ENCODE results near the gene MZF1. TPM values are rescaled to one million over a fixed set of nuclear protein-coding genes. Genes with fewer than 3 reads are reported as not detected.
A peak's percentile ranks its signal among the peaks of the same experiment; 100 is the strongest.

Gene MZF1
- total and polyA plus RNA-seq, 10 of the 15 experiments (the other 5 are each of a cell fraction or from before 2014, with no cell fraction given): 0.38 to 14.7 (median 7.2) TPM

DNA sequence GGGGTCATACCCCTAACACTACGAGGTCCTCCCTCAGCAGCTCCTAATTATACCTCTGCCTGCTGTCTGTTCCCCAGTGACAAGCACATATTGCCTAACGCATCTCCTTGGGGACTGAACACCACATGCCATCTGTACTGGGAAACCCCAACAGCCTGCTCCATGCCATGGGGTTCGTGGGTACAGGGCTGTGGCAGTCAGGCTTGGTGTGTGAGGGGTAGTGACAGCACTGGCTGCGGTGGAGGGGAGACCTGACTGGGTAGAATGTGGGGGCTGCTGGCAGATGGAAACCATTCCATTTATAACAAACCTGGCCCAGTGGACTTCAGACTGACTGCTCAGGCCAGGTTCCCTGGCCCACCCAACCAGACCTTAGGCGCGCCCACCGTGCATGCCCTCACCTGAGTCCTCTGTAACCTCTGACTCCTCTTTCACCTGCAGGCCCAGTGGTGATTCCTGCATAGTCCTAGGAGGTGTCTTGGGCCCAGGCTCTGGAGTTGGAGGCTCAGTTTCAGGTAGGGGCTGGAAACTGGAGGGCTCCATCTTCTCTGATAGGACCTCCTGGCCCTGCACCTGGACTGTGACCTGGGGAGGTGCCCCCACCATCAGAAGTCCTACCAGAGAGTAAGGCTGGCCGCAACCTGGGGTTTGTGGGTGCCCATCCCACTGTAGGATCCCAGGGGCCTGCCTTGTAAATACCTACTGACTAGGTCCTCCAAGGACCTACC is 3.0 kb downstream of the MZF1 start:
- intact Hi-C loops (cut with micrococcal nuclease; ENCODE audit: unreplicated experiment): no loop called here
- ATAC-seq: no peak

More for the DNA sequence above, 3.0 kb downstream of the MZF1 start:
- DNase-seq (ENCODE audit: low read depth, low spot score) (no peak), FAIRE-seq (no peak)
- no TSS peak for BruUV-seq (replicated peaks)
- POLR2A ChIA-PET: interaction anchor here (6.0 kb wide), 1 partner anchor 9 kb away, joined by 46 read pairs; no protein-coding TSS in a partner anchor
- H3K36me3 ChIP-seq (ENCODE audit: control insufficient read depth in 2 of 2, insufficient read depth in 2 of 2, low read length in 1 of 2): peaks cover 2 to 3% of the 10 kb centered on the region in 2 experiments; a peak in 3 of 4 replicates
- no peaks in the 10 kb centered on the region for H4K20me1 ChIP-seq (ENCODE audit: control insufficient read depth, insufficient read depth)
- SMC1A ChIA-PET (ENCODE audit: uncharacterized antibody, unreplicated experiment): interaction anchor here (0.5 kb wide), 1 partner anchor 30 kb away, joined by 3 read pairs; no protein-coding TSS in a partner anchor
- 56% methylated on average over 8 of the region's 8 CpGs for WGBS (ENCODE audit: insufficient coverage, insufficient replicate concordance, low lambda C conversion rate, missing lambda C conversion rate)
- peaks cover 9% of the 10 kb centered on the region for H3K4me1 ChIP-seq (ENCODE audit: control insufficient read depth, insufficient read depth, low read length)
- H3K4me2 ChIP-seq (ENCODE audit: control insufficient read depth, insufficient read depth): no peak overlapping the region
- CTCF ChIA-PET: no interaction called here
- in situ Hi-C loops (cut with MboI): no loop called here
- H3K9ac ChIP-seq (ENCODE audit: control insufficient read depth, insufficient read depth, low read length): no peak overlapping the region
- TF ChIP-seq ELK1 (IDR thresholded peaks at IDR 0.05; ENCODE audit: low read depth, low read length): no peak
- TF ChIP-seq POLR2A (IDR thresholded peaks at IDR 0.05; ENCODE audit: low read depth, low read length): 0 out of 2 replicates have a peak, but pooled peaks have one; percentile 7
- TF ChIP-seq, protein P1, sequence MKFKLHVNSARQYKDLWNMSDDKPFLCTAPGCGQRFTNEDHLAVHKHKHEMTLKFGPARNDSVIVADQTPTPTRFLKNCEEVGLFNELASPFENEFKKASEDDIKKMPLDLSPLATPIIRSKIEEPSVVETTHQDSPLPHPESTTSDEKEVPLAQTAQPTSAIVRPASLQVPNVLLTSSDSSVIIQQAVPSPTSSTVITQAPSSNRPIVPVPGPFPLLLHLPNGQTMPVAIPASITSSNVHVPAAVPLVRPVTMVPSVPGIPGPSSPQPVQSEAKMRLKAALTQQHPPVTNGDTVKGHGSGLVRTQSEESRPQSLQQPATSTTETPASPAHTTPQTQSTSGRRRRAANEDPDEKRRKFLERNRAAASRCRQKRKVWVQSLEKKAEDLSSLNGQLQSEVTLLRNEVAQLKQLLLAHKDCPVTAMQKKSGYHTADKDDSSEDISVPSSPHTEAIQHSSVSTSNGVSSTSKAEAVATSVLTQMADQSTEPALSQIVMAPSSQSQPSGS (IDR thresholded peaks at IDR 0.05; ENCODE audit: low read length): no peak
- TF ChIP-seq, protein P2, sequence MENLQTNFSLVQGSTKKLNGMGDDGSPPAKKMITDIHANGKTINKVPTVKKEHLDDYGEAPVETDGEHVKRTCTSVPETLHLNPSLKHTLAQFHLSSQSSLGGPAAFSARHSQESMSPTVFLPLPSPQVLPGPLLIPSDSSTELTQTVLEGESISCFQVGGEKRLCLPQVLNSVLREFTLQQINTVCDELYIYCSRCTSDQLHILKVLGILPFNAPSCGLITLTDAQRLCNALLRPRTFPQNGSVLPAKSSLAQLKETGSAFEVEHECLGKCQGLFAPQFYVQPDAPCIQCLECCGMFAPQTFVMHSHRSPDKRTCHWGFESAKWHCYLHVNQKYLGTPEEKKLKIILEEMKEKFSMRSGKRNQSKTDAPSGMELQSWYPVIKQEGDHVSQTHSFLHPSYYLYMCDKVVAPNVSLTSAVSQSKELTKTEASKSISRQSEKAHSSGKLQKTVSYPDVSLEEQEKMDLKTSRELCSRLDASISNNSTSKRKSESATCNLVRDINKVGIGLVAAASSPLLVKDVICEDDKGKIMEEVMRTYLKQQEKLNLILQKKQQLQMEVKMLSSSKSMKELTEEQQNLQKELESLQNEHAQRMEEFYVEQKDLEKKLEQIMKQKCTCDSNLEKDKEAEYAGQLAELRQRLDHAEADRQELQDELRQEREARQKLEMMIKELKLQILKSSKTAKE (IDR thresholded peaks at IDR 0.05; ENCODE audit: low read depth, poor library complexity, severe bottlenecking): no peak
- RAD21 ChIA-PET (ENCODE audit: unreplicated experiment): no interaction called here
- H3K27me3 ChIP-seq (replicated peaks in 1 of 2; ENCODE audit: control insufficient read depth in 2 of 2, insufficient read depth in 2 of 2, low read length in 1 of 2): no peaks in the 10 kb centered on the region
- no peaks in the 10 kb centered on the region for H3K9me3 ChIP-seq (replicated peaks; ENCODE audit: control insufficient read depth, insufficient read depth, low read length)
- H2AFZ ChIP-seq (ENCODE audit: control insufficient read depth, low read depth, low read length): no peak overlapping the region
- H3K27ac ChIP-seq (ENCODE audit: control insufficient read depth, insufficient read depth): no peak overlapping the region
- no peak overlapping the region for H3K4me3 ChIP-seq
- no peaks in the 10 kb centered on the region; the same call in none of the 2 replicates for H3K79me2 ChIP-seq (ENCODE audit: control insufficient read depth, insufficient read depth, low read length)
